ENCODE results near the gene ATPAF1.

DNA sequence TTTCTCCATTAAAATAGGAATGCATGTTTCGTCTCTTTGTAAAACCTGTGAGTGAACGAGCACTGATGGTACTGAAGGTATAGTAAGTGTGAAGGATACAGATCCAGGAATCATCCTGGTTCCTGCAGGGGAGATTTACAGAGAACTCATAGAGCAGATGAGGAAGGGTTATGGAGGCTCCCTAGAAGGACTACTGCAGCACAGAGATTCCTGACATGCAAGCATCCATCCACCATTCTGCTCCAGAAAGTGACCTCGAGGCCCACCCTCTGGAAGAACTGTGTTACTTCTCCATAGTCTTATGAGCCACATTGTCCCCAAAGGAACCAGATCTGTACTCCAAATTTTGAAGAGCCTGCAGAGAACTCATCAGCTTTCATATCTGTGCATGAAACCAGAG lies 78.6 kb downstream of the ATPAF1 start:
- TF ChIP-seq, protein P1, sequence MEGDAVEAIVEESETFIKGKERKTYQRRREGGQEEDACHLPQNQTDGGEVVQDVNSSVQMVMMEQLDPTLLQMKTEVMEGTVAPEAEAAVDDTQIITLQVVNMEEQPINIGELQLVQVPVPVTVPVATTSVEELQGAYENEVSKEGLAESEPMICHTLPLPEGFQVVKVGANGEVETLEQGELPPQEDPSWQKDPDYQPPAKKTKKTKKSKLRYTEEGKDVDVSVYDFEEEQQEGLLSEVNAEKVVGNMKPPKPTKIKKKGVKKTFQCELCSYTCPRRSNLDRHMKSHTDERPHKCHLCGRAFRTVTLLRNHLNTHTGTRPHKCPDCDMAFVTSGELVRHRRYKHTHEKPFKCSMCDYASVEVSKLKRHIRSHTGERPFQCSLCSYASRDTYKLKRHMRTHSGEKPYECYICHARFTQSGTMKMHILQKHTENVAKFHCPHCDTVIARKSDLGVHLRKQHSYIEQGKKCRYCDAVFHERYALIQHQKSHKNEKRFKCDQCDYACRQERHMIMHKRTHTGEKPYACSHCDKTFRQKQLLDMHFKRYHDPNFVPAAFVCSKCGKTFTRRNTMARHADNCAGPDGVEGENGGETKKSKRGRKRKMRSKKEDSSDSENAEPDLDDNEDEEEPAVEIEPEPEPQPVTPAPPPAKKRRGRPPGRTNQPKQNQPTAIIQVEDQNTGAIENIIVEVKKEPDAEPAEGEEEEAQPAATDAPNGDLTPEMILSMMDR (conservative IDR thresholded peaks at IDR 0.05 in 1 of 2, IDR thresholded peaks at IDR 0.05 in 1 of 2; ENCODE audit: low read depth in 1 of 2, low read length in 2 of 2): no peak
- no peak for TF ChIP-seq EZH2 (IDR thresholded peaks at IDR 0.05; ENCODE audit: low read length, missing control alignments)

Measured in fibroblast of lung (primary cell).